HepG2 (cell line): Measurements from ENCODE around the gene EGLN2. TPM values are rescaled to one million over a fixed set of nuclear protein-coding genes. Genes with fewer than 3 reads are reported as not detected.

Experiments used
- AKAP8 ChIP-seq: sonication (generic); formaldehyde crosslinking; IDR thresholded peaks from 2 replicates; pipeline ENCODE4 v1.5.1; 2020; ENCODE audit warnings: mild to moderate bottlenecking, missing genetic modification reagents
- E2F5 ChIP-seq: sonication (generic); formaldehyde crosslinking; conservative IDR thresholded peaks from 2 replicates; pipeline ENCODE4 v1.4.0; 2020; ENCODE audit warnings: missing genetic modification reagents
- HHEX ChIP-seq: IDR thresholded peaks from 2 replicates; pipeline ENCODE4 v1.6.1; 2016; ENCODE audit warnings: control low read depth
- HOXA3 ChIP-seq: sonication (generic); formaldehyde crosslinking; IDR thresholded peaks from 2 replicates; pipeline ENCODE4 v1.5.0; 2020; ENCODE audit warnings: missing genetic modification reagents
- SOX6 ChIP-seq, 2 experiments: fragments of 450-650 bp in 1 of 2; sonication (generic) in 1 of 2; formaldehyde crosslinking in 1 of 2; IDR thresholded peaks; 2 replicates each; pipeline versions ENCODE4 v1.4.0 to v1.6.1; 2017 to 2020; ENCODE audit warnings: antibody characterized with exemption in 1 of 2, mild to moderate bottlenecking in 1 of 2, missing genetic modification reagents in 1 of 2
- ZGPAT ChIP-seq: IDR thresholded peaks from 2 replicates; pipeline ENCODE4 v1.6.1; 2016; ENCODE audit warnings: mild to moderate bottlenecking
- ZHX2 ChIP-seq, 2 experiments: sonication (generic) in 1 of 2; formaldehyde crosslinking in 1 of 2; IDR thresholded peaks; 2 replicates each; pipeline versions ENCODE4 v1.6.1 to v1.9.0; 2014 to 2022; ENCODE audit warnings: antibody characterized with exemption in 1 of 2, borderline replicate concordance in 1 of 2, inconsistent platforms in 1 of 2, low read depth in 1 of 2, missing genetic modification reagents in 1 of 2
- ZNF577 ChIP-seq: sonication (generic); formaldehyde crosslinking; IDR thresholded peaks from 2 replicates; pipeline ENCODE4 v1.4.0; 2020; ENCODE audit warnings: mild to moderate bottlenecking, low read depth, missing genetic modification reagents, borderline replicate concordance
- ZNF616 ChIP-seq: sonication (generic); formaldehyde crosslinking; IDR thresholded peaks from 2 replicates; pipeline ENCODE4 v1.5.0; 2020; ENCODE audit warnings: low read depth, mild to moderate bottlenecking, missing genetic modification reagents
- ZNF687 ChIP-seq: sonication (generic); formaldehyde crosslinking; IDR thresholded peaks from 2 replicates; pipeline ENCODE4 v1.5.1; 2020; ENCODE audit warnings: mild to moderate bottlenecking, missing genetic modification reagents, moderate library complexity
- ZXDC ChIP-seq: sonication (generic); formaldehyde crosslinking; IDR thresholded peaks from 2 replicates; pipeline ENCODE4 v1.5.0; 2020; ENCODE audit warnings: mild to moderate bottlenecking, missing genetic modification reagents
- polyA plus RNA-seq, 8 experiments: library from polyadenylated mRNA; depleted of rRNA in 3 of 8; stranded (reverse) in 7 of 8; unstranded in 1 of 8; fragments of >200 nt; fragmentation: Illumina TruSeq in 4 of 8; extraction: Trizol in 4 of 8; gene quantifications; 2 replicates each; pipeline versions ENCODE4 v1.2.1 to v1.2.3, GENCODE V29; 2011 to 2016; ENCODE audit warnings: low read depth in 4 of 8, missing spikeins in 1 of 8, mixed read lengths in 1 of 8; ENCODE audit not compliant: insufficient read depth in 1 of 8
- total RNA-seq, 5 experiments: library from RNA; depleted of rRNA; stranded (reverse); fragments of >200 nt; fragmentation: Illumina TruSeq; extraction: Trizol; gene quantifications; 2 replicates each; pipeline ENCODE4 v1.2.3, GENCODE V29; 2016; ENCODE audit warnings: low read depth in 1 of 5

Gene EGLN2
- total and polyA plus RNA-seq, 2 of the 13 experiments (the other 11 are each of a cell fraction or from before 2014, with no cell fraction given) = 16.5 to 40.8 TPM

GRCh38 chr19:40831502-40832430, 32.8 kb downstream of the EGLN2 start (continued):
- no peak for TF ChIP-seq E2F5
- TF ChIP-seq ZNF577 = no peak
- no peak for TF ChIP-seq AKAP8 (CRISPR knock-in tag)
- TF ChIP-seq ZXDC = no peak
- no peak for TF ChIP-seq ZNF616
- no peak for TF ChIP-seq ZNF687 (CRISPR knock-in tag)
- TF ChIP-seq ZHX2 (IDR thresholded peaks at IDR 0.05; ENCODE audit: low read depth) = no peak
- no peak for TF ChIP-seq ZHX2 (CRISPR knock-in tag; IDR thresholded peaks at IDR 0.05; ENCODE audit: borderline replicate concordance)
- no peak for TF ChIP-seq SOX6 (IDR thresholded peaks at IDR 0.05)
- peak; percentile 96 for TF ChIP-seq SOX6 (CRISPR knock-in tag; IDR thresholded peaks at IDR 0.05)
- peak; percentile 75; the same call in 1 of the 2 replicates for TF ChIP-seq HHEX (CRISPR knock-in tag)
- TF ChIP-seq HOXA3 (CRISPR knock-in tag) = peak; percentile 60; the same call in 1 of the 2 replicates
- TF ChIP-seq ZGPAT (CRISPR knock-in tag) = peak; percentile 89
